ENCODE results near the gene ADM. TPM values are rescaled to one million over a fixed set of nuclear protein-coding genes. Genes with fewer than 3 reads are reported as not detected.
A peak's percentile ranks its signal among the peaks of the same experiment; 100 is the strongest.

ADM gene
- total RNA-seq, 2 donors from 2014 or later = 20.8 to 21.9 TPM

DNA sequence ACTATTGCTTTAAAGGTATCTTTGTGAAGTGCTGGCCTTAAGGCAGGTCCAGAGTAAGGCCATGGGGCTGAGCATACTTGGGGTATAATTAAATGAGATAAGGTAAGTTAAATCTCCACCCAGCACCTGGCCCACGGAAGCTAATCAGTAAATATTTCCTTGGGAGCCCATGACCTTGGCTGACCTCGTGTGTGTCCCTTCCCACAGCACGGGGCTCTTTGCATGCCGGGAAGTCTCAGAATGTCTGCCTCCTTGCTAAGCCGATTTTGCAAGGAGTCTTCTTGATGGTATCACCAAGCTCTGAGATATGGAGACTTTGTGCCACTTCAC is 46.5 kb downstream of the ADM start:
- no peak for ATAC-seq
- DNase-seq = no peak
- intact Hi-C loops (cut with DNase I) = no loop called here

DNA sequence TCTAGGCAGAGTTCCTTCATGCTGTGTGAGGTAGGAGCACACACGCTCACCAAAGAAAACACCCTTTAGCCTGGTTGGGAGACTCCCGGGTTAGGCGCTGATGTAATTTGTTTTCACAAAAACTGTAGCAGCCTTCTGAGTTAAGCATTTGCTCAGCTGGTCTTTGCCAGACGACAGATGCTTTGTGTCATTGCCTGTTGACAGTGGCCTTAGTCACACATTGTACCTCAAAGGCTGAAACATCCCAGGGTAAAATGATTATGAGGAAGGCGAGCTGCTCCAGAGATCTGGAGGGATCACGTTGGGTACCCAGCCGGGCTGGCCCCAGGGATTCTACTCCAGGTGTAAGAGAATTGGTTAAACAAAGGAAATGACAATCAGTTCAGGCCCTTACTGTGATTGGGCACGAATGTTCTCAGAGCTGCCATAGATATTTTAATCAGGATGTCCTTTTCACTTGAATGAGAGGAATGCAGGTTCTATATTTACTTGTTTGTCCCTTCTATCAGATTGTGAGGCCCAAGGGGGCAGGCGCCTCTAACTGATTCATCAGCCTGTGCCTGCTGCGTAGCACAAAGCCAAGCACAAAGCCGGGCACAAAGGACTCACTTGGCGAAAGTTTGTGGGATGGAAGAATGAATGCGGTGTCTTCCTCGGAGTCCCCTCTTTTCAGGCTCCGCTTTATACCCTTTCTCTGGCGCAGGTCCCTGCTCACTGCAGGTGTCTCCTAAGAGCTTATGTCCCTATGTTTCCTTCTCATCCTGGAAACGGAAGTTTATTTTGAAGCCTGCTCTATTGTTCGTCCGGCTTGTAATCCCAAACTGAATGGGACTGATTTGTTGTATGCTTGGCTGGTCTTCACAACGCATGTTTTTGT is 47.1 kb downstream of the ADM start:
- DNase-seq = peak; percentile 72
- peak; percentile 91 to 93 for ATAC-seq
- intact Hi-C loops (cut with DNase I) = no loop called here

DNA sequence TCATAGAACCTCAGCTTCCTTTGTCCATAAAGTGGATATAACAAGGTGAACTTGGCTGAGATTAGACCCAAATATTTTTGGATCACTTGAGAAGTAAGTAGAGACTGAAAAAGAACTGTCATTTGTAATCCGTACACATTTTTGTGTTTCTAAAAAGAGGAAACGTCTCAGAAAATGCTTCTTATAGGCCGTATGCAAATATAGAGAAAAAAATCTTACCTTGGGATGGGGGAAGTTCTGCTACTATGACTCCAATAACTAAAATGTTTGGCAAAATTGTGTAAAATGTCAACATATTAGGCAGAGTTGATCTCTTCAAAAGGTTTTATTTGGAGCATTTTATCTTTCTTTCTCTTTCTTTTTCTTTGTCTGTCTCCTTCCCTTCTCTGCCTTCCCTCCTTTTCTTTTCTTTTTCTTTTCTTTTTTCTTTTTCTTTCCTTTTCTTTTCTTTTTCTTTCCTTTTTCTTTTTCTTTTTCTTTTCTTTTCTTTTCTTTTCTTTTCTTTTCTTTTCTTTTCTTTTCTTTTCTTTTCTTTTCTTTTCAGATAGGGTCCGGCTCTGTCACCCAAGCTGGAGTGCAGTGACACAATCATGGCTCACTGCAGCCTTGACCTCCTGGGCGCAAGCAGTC is 48.2 kb downstream of the ADM start:
- intact Hi-C loops (cut with DNase I) = no loop called here
- ATAC-seq (no peak), DNase-seq (no peak)

DNA sequence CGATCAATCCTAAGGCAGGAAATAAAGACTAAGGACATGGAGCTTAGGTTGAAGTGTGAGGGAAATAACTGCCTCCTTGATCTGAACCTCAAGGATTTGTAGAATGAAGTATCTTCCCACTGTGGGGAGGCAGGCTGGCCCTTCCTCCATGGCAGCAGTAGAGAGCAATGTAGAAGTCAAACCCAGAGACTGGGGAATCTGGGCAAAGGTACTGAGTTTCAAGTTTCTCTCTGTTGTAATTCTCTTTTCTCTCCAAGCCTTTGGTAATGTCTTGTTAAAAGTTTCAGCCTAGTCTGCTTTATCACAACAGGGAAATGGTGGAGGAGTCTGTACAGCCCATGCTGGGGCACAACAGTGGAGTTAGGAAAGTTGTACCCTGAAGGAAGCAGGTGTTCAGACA is 49.5 kb downstream of the ADM start:
- ATAC-seq (no peak), DNase-seq (no peak)
- intact Hi-C loops (cut with DNase I) = no loop called here

DNA sequence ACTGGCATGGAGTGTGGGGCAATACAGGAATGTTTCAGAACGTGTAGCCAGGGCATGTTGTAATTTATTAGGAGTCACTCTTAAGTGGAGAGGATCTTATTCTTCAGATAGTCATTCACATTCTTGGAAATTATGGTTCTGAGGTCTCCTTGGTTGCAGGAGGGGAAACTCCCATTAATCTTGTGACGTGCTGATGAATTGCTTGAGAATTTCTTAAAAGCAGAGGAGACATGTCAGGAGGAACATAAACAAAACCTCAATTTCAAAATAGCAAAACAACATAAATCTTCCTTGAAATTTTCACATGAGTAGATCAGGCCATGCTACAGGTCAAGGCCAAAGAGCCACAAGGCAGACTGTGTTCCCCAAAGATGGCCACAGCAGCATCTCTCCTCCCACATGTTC is 50.4 kb downstream of the ADM start:
- DNase-seq (no peak), ATAC-seq (no peak)
- intact Hi-C loops (cut with DNase I) = no loop called here

DNA sequence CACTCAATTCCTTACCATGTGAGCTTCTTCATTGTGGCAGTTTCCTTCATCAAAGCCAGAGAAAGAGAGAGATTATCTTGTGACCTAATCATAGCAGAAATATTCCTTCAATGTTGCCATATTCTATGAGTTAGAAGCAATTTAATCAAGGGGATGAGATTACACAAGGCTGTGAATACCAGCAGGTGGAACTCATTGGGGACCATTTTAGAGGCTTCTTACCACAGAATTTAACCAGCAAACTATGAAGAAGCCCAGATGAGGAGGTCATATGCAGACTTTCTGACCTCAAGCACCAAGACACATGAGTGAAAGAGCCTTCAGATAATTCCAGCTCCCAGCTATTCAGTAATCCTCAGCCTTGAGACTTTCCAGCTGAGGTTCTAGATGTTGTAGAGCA is 51.3 kb downstream of the ADM start:
- DNase-seq (no peak), ATAC-seq (no peak)
- intact Hi-C loops (cut with DNase I) = no loop called here

Other genes with a start within 250 kb of the ADM start
- gene SBF2, start 10.9 kb upstream of the ADM start, total RNA-seq = 10 to 100 TPM; 18.5 to 25.8 TPM
- gene AMPD3, start 150.2 kb downstream of the ADM start, total RNA-seq = 1 to 10 TPM; 4.4 to 4.7 TPM
- gene RNF141, start 236.1 kb downstream of the ADM start, total RNA-seq = 10 to 100 TPM; 34.7 to 34.8 TPM